ENCODE results near the gene TICRR. TPM values are rescaled to one million over a fixed set of nuclear protein-coding genes. Genes with fewer than 3 reads are reported as not detected.

Gene TICRR
- total RNA-seq, 1 experiment from 2014 or later, result 7.0 TPM

DNA sequence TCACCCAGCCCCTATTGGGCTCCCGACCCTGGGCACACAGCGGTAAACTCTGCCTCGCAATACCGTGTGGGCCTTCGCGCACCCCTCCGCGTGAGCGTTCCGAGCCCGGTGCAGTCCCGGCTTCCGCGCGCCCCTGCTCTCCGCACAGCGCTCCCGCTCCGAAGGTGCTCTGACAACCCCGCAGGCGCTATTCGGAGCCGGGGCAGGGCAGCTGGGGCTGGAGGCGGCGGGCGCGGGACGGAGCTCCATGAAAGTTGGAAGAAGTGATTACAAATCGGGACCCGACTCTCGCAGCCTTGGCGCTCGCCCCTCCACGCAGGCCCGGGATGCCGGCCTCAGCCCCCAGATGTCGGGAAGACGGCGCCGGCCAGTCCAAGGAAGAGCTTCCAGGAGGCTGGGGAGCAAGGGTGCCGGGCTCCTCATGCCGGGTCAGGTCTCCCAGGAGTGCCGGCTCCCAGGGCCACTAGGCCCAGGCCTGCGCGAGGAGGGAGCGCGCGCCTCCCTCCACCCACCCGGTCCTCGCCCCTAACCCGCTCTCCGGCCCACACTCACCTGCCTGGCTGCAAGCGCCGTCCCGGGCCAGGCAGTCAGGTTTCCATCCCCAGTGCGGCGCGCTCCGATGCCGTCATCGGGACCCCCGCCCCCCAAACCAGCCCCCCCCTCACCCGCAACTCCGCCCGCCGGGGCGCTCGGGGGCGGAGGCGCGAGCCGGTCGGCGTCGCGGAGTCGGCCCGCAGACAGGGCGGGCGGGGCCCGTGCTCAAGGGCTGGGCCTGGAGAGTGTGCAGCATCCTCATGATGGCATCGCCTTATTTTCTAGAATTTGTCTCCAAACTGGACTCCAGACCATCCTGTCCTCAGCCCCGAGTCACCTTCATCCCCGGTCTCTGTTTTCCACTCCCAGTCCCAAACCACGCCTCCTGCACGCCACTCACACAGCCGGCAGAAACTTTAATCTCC is 79.9 kb downstream of the TICRR start, which contains the start of gene KIF7:
TSS of gene KIF7 (minus strand) at position 621 of the 959 bp plus-strand sequence. CDS start 2,537 bp downstream, outside the sequence.
- DNase-seq (ENCODE audit: low read depth), result peak; percentile 47

DNA sequence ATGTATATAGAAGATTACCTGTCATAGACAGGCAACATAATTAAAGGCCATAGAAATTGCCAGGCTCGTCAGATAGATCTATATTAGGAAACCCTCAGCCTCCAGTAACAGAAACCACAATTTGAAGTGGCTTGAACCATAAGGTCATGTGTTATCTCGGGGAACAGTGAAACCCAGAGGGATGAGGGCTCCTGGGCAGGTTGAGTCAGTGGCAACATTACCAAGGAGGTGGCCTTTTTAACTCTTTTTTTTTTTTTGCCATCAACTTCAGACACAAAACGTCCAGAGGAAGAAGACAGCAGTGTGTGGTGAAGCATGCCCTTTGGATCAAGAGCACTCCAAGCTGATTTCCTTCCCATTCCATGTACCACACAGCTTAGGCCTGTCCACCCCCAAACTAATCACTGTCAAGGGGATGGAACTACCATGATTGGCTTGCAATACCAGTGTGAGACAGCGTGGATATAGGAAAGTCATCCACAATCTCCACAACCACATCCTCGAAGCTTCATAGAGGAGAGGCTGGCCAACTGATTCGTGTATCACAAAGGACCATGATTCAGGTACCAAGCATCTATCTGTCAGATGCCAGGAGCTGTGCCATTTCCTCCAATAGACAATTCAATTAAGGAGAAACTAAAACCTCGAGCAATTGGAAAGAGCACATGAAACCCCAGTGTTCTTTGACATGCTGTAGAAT is 81.0 kb downstream of the TICRR start:
- DNase-seq (ENCODE audit: low read depth), result no peak

GRCh38 chr15:89657686-89658200 is 82.5 kb downstream of the TICRR start:
- DNase-seq (ENCODE audit: low read depth), result no peak

DNA sequence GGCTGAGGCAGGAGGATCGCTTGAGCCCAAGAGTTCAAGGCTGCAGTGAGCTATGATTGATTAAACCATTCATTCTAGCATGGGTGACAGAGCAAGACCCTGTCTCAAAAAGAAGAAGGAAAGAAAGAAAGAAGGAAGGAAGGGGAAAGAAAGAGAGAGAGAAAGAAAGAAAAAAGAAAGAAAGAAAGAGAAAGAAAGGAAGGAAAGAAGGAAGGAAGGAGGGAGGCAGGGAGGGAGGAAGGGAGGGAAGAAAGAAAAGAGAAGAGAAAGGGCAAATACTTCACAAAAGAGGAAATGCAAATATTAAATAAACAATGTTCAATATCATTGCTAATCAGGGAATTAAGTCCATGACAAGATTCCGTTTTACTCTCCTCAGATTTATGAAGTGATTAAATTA is 84.0 kb downstream of the TICRR start:
- DNase-seq (ENCODE audit: low read depth), result no peak

DNA sequence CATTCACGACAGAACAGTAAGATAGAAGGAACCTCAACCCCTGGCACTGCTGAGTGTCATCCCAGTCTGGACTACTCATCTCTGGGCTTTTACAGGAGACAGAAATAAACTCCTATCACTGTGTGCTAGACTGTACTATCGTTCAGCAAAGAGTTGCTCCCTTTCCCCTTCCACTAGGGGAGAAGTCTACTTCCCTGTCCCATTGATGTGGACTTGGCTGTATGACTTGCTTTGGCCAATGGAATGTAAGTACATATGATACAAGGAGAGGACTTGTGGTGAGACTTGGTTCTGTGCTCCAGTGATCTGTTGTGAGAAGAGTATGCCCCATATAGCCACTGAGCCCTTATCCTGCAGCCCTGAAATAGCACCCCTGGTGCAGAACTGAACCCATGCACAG is 85.3 kb downstream of the TICRR start:
- DNase-seq (ENCODE audit: low read depth), result no peak

GRCh38 chr15:89662893-89663626 is 87.8 kb downstream of the TICRR start:
- DNase-seq (ENCODE audit: low read depth), result peak; percentile 91

- DNase-seq (ENCODE audit: low read depth), result no peak
Measured at GRCh38 chr15:89664441-89665350, 89.4 kb downstream of the TICRR start.

- peak; percentile 63 for DNase-seq (ENCODE audit: low read depth)
Measured at GRCh38 chr15:89665449-89666181, 90.3 kb downstream of the TICRR start.

DNA sequence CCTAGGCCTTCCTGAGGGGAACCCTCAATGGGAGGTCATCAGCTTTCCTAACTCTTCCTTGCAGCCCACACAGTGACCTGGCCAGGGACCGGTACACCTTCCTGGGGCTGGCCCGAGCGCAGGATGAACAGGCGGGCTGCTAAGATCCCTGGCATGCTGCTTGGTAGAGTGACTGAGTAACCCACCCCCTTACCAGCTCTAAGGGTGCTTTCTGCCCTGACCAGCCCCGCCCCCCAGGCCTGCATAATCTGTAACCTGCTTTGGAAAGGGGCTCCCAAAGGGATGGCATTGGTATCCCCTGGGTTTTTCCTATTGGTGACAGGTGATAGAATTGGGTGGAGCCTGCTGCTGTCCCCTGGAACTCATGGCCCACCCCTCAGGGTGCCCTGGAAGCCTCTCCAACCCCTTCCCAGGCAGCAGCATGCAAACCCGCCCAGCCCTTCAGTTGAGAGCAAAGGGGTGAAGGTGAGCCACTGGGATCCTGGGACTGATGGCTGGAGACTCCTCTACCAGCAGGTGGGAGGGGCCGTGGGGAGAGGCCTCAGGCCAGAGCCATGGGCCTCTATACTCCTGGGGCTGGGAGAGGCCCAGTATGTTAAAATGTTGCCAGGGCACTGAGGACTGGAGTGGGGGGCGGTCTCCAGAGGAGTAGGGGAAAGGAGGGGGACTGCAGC is 91.1 kb downstream of the TICRR start:
- no peak for DNase-seq (ENCODE audit: low read depth)

GRCh38 chr15:89666858-89667705 is 91.8 kb downstream of the TICRR start:
- DNase-seq (ENCODE audit: low read depth), result no peak

DNA sequence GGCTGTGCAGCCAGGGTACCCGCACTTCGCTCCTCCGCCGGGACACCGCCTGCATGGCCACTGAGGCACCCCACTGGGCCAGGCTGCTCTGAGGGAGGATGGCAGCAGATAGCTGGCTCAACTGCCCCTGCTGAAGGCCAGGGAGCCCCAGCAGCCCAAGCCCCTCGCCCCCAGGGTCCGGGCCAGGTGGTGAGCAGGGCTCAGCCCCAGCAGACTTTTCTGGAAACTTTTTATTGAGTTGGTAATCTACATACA is 92.4 kb downstream of the TICRR start:
- no peak for DNase-seq (ENCODE audit: low read depth)

- DNase-seq (ENCODE audit: low read depth), result no peak
Measured at GRCh38 chr15:89668171-89668570, 92.9 kb downstream of the TICRR start.

GRCh38 chr15:89669309-89669865 is 94.1 kb downstream of the TICRR start:
- no peak for DNase-seq (ENCODE audit: low read depth)

GRCh38 chr15:89669941-89670340 is 94.7 kb downstream of the TICRR start:
- no peak for DNase-seq (ENCODE audit: low read depth)

GRCh38 chr15:89670971-89671560 is 95.8 kb downstream of the TICRR start:
- no peak for DNase-seq (ENCODE audit: low read depth)

DNA sequence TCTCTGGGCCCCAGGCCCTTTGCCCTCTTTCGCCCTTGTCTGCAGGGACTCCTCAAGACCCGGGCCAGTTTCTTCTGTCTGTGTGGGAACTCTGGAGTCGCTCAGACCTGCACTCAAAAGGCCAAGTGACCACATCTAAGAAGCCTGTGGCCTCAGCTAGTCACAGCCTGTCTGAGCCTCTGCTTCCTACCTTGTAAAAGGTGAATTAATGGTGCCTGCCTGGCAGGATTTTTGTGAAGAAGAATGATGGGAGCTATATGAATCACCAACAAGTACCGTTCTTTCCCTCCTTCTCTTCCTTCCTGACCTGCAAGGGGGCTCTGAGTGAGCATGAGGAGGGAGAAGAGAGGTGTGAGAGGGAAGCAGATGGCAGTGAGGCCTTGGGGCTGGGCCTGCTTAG is 96.4 kb downstream of the TICRR start:
- DNase-seq (ENCODE audit: low read depth), result no peak

DNA sequence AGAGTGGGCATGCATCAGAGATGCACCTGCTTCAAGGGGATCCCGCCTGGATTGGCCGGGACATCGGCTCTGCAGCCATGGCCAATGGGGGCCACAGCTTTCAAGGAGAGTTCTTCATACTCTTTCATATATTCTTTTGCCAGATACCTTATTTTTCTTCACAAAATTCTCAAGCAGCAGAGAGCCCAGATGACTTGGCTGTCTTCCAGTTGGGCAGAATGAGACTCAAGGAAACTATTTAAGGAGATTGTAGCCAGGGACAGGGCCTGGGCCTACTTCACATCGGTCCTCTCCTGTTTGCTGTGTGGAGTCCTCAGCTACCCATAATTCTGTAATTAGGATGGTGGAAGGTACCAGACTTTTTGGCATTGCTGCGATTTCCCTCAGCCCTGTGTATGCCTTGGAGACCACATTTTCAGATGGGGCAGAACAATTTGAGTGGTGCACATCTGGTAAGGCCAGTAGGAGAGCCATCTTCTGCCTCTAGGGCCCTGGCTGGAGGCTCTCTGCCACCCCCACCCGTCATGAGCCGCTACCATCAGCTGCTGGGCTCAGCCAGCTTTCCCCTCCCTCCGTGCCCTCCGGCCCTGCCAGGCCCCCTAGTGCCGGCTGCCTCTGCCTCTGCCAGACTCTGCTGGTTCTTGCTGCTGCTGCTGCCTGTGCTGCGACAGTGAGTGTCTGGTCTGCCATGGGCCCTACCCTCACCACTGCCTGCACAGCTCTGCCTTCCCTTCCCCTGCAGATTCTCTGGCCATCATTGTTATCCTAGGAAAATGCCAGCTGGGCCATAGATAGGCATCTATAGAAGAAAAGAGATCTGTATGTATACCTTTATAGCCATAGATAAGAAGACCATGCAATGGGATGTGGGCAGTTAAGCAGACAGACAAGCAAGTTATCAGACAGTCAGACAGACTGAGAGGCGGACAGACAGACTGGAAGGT is 97.2 kb downstream of the TICRR start:
- DNase-seq (ENCODE audit: low read depth), result no peak
